PC-9 (cell line): Measurements from ENCODE around the gene SWI5. TPM values are rescaled to one million over a fixed set of nuclear protein-coding genes. Genes with fewer than 3 reads are reported as not detected.

ENCODE experiments used
- BruUV-seq: library from RNA; stranded (reverse); fragments of 400-500 nt; replicated peaks from 2 replicates; lab custom pipeline; 2021; lab: Mats Ljungman, UMichigan
- CTCF ChIA-PET: fragments of 300-600 bp; sonication (Branson Sonifier 250); formaldehyde crosslinking; loops from one replicate; lab custom pipeline; 2022; ENCODE audit warnings: antibody characterized with exemption; lab: Charles Lee
- POLR2A ChIA-PET: fragments of 300-600 bp; sonication (Branson Sonifier 250); formaldehyde crosslinking; loops from one replicate; lab custom pipeline; 2022; ENCODE audit warnings: antibody characterized with exemption; ENCODE audit not compliant: unreplicated experiment; lab: Charles Lee
- DNase-seq, 2 experiments: peaks; one replicate each; pipeline versions ENCODE4 v3.0.0 to v3.0.0-alpha.2; 2015 to 2022; ENCODE audit warnings: mixed read lengths in 1 of 2
- H2AFZ ChIP-seq: fragments of 200-600 bp; sonication (generic); 2 replicates; pipeline ENCODE4 v1.8.1; 2017; ENCODE audit warnings: antibody characterized with exemption
- H3F3A ChIP-seq: fragments of 200-600 bp; sonication (generic); 2 replicates; pipeline ENCODE4 v1.8.1; 2017; ENCODE audit warnings: antibody characterized with exemption, mild to moderate bottlenecking, low read depth; ENCODE audit not compliant: insufficient read depth
- H3K27ac ChIP-seq: fragments of 200-600 bp; sonication (generic); 2 replicates; pipeline ENCODE4 v1.6.1; 2016; ENCODE audit warnings: mixed run types
- H3K27me3 ChIP-seq: fragments of 200-600 bp; sonication (generic); 2 replicates; pipeline ENCODE4 v1.6.1; 2016; ENCODE audit warnings: low read depth, mixed run types; ENCODE audit not compliant: insufficient read depth
- H3K36me3 ChIP-seq: fragments of 200-600 bp; sonication (generic); 2 replicates; pipeline ENCODE4 v1.6.1; 2016; ENCODE audit warnings: low read depth, mixed run types
- H3K4me1 ChIP-seq: fragments of 200-600 bp; sonication (generic); replicated peaks from 2 replicates; pipeline ENCODE4 v1.6.1; 2016; ENCODE audit warnings: mixed run types; ENCODE audit not compliant: insufficient read depth
- H3K4me2 ChIP-seq: fragments of 200-600 bp; sonication (generic); 2 replicates; pipeline ENCODE4 v1.6.1; 2017; ENCODE audit warnings: mixed run types
- H3K4me3 ChIP-seq: fragments of 200-600 bp; sonication (generic); 2 replicates; pipeline ENCODE4 v1.6.1; 2016; ENCODE audit warnings: mixed run types
- H3K79me2 ChIP-seq: fragments of 200-600 bp; sonication (generic); 2 replicates; pipeline ENCODE4 v1.6.1; 2017; ENCODE audit warnings: low read depth, mixed run types
- H3K9me2 ChIP-seq: fragments of 200-600 bp; sonication (generic); 2 replicates; pipeline ENCODE4 v1.8.1; 2017; ENCODE audit warnings: mild to moderate bottlenecking; ENCODE audit not compliant: insufficient read depth
- H3K9me3 ChIP-seq: fragments of 200-600 bp; sonication (generic); 2 replicates; pipeline ENCODE4 v1.8.1; 2016; ENCODE audit warnings: low read depth; ENCODE audit not compliant: insufficient read depth
- H4K20me1 ChIP-seq: fragments of 200-600 bp; sonication (generic); 2 replicates; pipeline ENCODE4 v1.8.1; 2017; ENCODE audit not compliant: insufficient read depth
- EZH2 ChIP-seq: fragments of 200-600 bp; sonication (generic); IDR thresholded peaks from 2 replicates; pipeline ENCODE4 v1.8.0; 2017; ENCODE audit warnings: antibody characterized with exemption, low read depth
- intact Hi-C: fragments of 100-400 bp; cut with micrococcal nuclease; formaldehyde crosslinking; loops from one replicate; pipeline ENCODE4 v1.10.0; 2022; ENCODE audit not compliant: unreplicated experiment
- total RNA-seq: library from RNA; stranded (reverse); gene quantifications from 2 replicates; pipeline ENCODE4 v1.2.3, GENCODE V29; 2021
- TF ChIP-seq, protein P1 (sequence below): fragments of 200-600 bp; sonication (generic); conservative IDR thresholded peaks from 2 replicates; pipeline ENCODE4 v1.6.1; 2017; ENCODE audit warnings: mixed run types, antibody characterized with exemption, mild to moderate bottlenecking, moderate library complexity

SWI5 gene
- total RNA-seq, 1 experiment from 2014 or later, result 86.0 TPM

DNA sequence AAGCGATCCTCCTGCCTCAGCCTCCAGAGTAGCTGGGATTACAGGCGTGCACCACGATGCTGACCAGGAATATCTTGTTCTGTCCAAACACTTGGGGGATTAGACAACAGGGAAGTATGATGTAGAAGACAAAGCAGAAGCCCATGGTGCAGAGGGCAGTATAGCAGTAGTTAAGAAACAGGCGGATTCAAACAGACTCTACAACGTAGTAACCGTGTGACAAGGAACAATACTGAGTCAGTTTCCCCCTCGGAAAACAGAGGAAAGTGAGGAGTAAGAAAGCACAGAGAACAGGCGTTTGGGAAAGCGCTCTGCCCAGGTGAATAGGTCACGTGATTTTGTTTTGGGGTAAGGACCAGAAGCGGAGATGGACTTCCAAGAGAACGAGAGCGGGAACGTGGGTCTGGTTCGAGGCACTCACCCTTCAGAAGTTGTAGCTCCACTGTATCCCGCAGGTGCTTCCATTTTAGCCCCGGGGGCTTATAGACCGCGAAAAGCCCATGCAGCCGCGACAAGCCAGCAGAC is 45.9 kb downstream of the SWI5 start:
- Histone ChIP-seq H3K9me2 (no peaks in the 10 kb centered on the region), H3K27me3 (no peaks in the 10 kb centered on the region), H2AFZ (peak overlapping the region; percentile 91), H3K4me2 (peak overlapping the region; percentile 94), H3K4me1 (peaks cover 21% of the 10 kb centered on the region), H3K9me3 (no peaks in the 10 kb centered on the region), H3K4me3 (peak overlapping the region; percentile 100), H3K27ac (peak overlapping the region; percentile 74; the same call in 1 of the 2 replicates), H4K20me1 (no peaks in the 10 kb centered on the region; the same call in 1 of the 2 replicates), H3K79me2 (peaks cover 52% of the 10 kb centered on the region), H3K36me3 (peaks cover 15% of the 10 kb centered on the region), H3F3A (peaks cover 4% of the 10 kb centered on the region; the same call in 1 of the 2 replicates)
- DNase-seq, result peak in 1 of 2 experiments; percentile 50
- TSS peak; percentile 63 for BruUV-seq
- TF ChIP-seq EZH2, result no peak
- TF ChIP-seq, protein P1, sequence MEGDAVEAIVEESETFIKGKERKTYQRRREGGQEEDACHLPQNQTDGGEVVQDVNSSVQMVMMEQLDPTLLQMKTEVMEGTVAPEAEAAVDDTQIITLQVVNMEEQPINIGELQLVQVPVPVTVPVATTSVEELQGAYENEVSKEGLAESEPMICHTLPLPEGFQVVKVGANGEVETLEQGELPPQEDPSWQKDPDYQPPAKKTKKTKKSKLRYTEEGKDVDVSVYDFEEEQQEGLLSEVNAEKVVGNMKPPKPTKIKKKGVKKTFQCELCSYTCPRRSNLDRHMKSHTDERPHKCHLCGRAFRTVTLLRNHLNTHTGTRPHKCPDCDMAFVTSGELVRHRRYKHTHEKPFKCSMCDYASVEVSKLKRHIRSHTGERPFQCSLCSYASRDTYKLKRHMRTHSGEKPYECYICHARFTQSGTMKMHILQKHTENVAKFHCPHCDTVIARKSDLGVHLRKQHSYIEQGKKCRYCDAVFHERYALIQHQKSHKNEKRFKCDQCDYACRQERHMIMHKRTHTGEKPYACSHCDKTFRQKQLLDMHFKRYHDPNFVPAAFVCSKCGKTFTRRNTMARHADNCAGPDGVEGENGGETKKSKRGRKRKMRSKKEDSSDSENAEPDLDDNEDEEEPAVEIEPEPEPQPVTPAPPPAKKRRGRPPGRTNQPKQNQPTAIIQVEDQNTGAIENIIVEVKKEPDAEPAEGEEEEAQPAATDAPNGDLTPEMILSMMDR, result no peak
- ChIA-PET CTCF (no interaction called here), POLR2A (no interaction called here)
- intact Hi-C loops, result loop anchor here (1.0 to 2.0 kb wide), 4 partner anchors 19 to 45 kb away; partner anchors contain the start of genes GOLGA2, SLC27A4 and SWI5

DNA sequence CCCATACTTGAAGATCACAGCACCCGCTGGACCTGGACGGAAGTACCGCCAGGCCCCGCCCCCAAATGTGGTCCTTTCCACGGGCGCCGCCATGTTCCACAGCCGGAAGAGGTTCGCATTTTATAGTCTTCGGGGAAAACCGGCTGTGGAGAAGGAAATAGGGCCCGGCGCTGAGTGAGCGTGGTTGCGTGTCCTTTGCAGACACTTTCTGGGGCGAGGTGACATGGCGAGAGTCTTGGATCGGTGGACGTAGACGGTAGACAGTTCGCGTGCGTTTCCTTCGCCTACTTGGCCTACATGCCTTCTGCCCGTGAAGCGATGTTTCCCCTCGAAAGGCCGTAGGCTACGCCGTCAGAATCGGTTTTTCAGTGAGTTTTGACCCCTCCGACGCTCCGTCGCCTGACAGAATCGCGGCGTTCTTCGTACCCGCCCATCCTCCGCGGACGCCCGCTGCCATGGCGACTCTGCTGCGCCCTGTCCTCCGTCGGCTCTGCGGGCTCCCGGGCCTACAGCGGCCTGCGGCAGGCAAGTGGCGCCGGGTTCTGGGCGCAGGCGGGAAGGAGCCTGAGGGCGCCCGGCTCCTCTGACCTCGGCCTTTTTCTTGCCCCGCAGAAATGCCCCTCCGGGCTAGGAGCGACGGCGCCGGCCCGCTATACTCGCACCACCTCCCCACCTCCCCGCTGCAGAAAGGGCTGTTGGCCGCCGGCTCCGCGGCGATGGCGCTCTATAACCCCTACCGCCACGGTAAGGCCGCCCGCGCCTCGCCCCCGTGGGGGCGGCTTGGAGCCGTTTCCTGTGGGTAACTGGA is 46.5 kb downstream of the SWI5 start, which contains the start of the genes COQ4 and TRUB2:
COQ4 (plus strand) TSS at position 436 of the 808 bp plus-strand sequence; CDS start at position 456, 20 bp downstream.
TRUB2 (minus strand) TSS at position 44 of the 808 bp plus-strand sequence; CDS start at position 5, 39 bp downstream.
- POLR2A ChIA-PET, result no interaction called here
- Histone ChIP-seq H4K20me1 (no peaks in the 10 kb centered on the region; the same call in 1 of the 2 replicates), H3K4me2 (peak within 1 kb of the TSS; percentile 94), H2AFZ (peak within 1 kb of the TSS; percentile 91), H3K36me3 (peaks cover 15% of the 10 kb centered on the region), H3K27ac (peak within 1 kb of the TSS; percentile 74), H3K9me3 (no peaks in the 10 kb centered on the region), H3K27me3 (no peaks in the 10 kb centered on the region), H3K9me2 (no peaks in the 10 kb centered on the region), H3F3A (peaks cover 7% of the 10 kb centered on the region; the same call in 1 of the 2 replicates), H3K4me1 (peaks cover 21% of the 10 kb centered on the region), H3K79me2 (peaks cover 52% of the 10 kb centered on the region), H3K4me3 (peak within 1 kb of the TSS; percentile 100)
- CTCF ChIA-PET, result no interaction called here
- peak; percentile 88 to 94 for DNase-seq
- intact Hi-C loops, result loop anchor here (1.0 to 2.0 kb wide), 4 partner anchors 18 to 46 kb away; partner anchors contain the start of genes GOLGA2, SLC27A4 and SWI5
- TF ChIP-seq, protein P1, result no peak
- no peak for TF ChIP-seq EZH2
- TSS peak; percentile 42 for BruUV-seq

DNA sequence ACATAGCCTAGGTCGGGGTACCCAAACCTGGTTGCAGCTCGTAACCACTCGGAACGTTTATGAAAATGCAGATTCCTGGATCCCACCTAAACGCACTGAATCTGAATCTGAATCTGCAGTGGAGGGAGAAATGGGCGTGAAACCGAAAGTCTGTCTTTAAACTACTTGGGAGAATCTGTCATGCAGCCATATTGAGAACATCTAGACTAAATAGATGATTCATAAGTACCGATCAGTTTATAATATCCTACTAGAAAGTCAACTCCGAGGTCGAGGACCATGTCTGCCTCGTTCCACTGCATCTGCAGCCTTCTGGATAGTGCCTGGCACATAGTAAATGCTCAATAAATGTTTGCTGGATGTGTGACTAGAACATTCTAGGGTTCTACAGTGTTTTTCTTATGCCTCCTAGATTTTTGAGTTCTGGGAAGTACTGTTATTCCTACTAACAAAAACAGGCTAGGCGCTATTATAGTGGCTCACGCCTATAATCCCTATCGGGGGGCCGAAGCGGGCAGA is 47.2 kb downstream of the SWI5 start:
- Histone ChIP-seq H3K79me2 (peaks cover 52% of the 10 kb centered on the region), H3K27ac (peak overlapping the region; percentile 11), H3K4me1 (peaks cover 26% of the 10 kb centered on the region), H3K9me3 (no peaks in the 10 kb centered on the region), H2AFZ (peak overlapping the region; percentile 91), H3K9me2 (no peaks in the 10 kb centered on the region), H3F3A (peaks cover 13% of the 10 kb centered on the region; the same call in 1 of the 2 replicates), H3K4me2 (peak overlapping the region; percentile 94), H3K36me3 (peaks cover 13% of the 10 kb centered on the region), H3K4me3 (peak overlapping the region; percentile 100), H4K20me1 (no peaks in the 10 kb centered on the region; the same call in 1 of the 2 replicates), H3K27me3 (no peaks in the 10 kb centered on the region)
- BruUV-seq, result no TSS peak
- no peak for DNase-seq
- CTCF ChIA-PET, result no interaction called here
- POLR2A ChIA-PET, result no interaction called here
- intact Hi-C loops, result loop anchor here (2.0 kb wide), 2 partner anchors 18 to 46 kb away; partner anchors contain the start of genes GOLGA2, SLC27A4 and SWI5
- TF ChIP-seq, protein P1, result no peak
- no peak for TF ChIP-seq EZH2
